IPS-18a (cell line): ENCODE data around the gene ZPLD1.

Experiments
- H3K27ac ChIP-seq: one replicate; pipeline ENCODE4 v1.5.1; 2013; ENCODE audit warnings: low read length
- H3K27me3 ChIP-seq: one replicate; pipeline ENCODE4 v1.6.1; 2013; ENCODE audit warnings: mild to moderate bottlenecking, low read length; ENCODE audit not compliant: control insufficient read depth, insufficient read depth
- H3K36me3 ChIP-seq: one replicate; pipeline ENCODE4 v1.6.1; 2013; ENCODE audit warnings: low read depth, low read length; ENCODE audit not compliant: control insufficient read depth
- H3K4me1 ChIP-seq: one replicate; pipeline ENCODE4 v1.6.1; 2013; ENCODE audit warnings: low read depth, low read length; ENCODE audit not compliant: control insufficient read depth
- H3K4me3 ChIP-seq: one replicate; pipeline ENCODE4 v1.5.1; 2013; ENCODE audit warnings: low read length
- H3K9ac ChIP-seq: one replicate; pipeline ENCODE4 v1.6.1; 2013; ENCODE audit warnings: mild to moderate bottlenecking, low read length, moderate library complexity
- H3K9me3 ChIP-seq: one replicate; pipeline ENCODE4 v1.6.1; 2013; ENCODE audit warnings: low read depth, low read length; ENCODE audit not compliant: control insufficient read depth

ZPLD1 gene

DNA sequence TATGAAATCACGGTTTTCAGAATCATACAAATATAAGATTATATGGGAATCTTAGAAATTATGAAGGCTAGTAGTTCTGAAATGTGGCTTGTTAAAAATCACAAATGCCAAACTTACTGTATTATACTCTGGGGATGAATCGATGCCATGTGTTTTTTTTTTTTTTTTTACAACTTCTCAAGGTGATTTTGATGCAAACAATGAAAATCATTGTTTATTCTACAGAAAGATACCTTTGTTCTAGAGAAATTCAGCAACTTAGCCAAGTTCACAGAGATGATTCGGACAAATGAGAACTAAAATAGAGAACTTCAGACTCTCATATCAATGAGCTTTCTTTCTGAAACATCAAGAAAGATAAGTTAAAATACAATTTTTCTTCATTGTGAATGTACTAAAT lies 92.0 kb downstream of the ZPLD1 start:
- Histone ChIP-seq H3K4me3 (no peak overlapping the region), H3K4me1 (no peaks in the 10 kb centered on the region), H3K9me3 (no peaks in the 10 kb centered on the region), H3K36me3 (no peaks in the 10 kb centered on the region), H3K27me3 (no peaks in the 10 kb centered on the region), H3K27ac (no peak overlapping the region), H3K9ac (no peak overlapping the region)

DNA sequence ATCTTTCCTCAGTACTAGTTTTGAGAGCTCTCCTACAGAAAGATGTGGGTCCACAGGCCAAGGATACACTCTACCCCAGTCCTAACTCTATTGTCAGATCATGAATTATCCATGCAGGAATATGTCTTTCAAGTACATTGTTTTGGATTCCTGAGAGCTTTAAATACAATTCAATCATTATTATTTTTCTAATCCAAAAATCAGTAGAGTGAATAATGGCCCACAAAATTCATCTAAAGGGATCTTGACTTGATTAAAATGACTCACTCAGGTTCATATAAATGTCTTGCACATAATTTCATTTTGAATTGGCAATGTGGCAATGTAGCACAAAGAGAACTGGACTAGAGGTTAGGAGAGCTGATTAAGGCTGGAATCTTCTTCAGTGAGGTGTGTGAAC lies 93.9 kb downstream of the ZPLD1 start:
- no peak overlapping the region for H3K4me3 ChIP-seq
- no peak overlapping the region for H3K27ac ChIP-seq
- H3K9me3 ChIP-seq, result no peaks in the 10 kb centered on the region
- no peaks in the 10 kb centered on the region for H3K4me1 ChIP-seq
- no peaks in the 10 kb centered on the region for H3K36me3 ChIP-seq
- H3K27me3 ChIP-seq, result no peaks in the 10 kb centered on the region
- no peak overlapping the region for H3K9ac ChIP-seq
